Inferior parietal cortex (tissue), 1 donor: ENCODE data around the gene ETV6.

Source experiments
- DNase-seq: peaks from one replicate; pipeline ENCODE4 v3.0.0-alpha.2; 2016; ENCODE audit errors: extremely low spot score

The ETV6 gene

DNA sequence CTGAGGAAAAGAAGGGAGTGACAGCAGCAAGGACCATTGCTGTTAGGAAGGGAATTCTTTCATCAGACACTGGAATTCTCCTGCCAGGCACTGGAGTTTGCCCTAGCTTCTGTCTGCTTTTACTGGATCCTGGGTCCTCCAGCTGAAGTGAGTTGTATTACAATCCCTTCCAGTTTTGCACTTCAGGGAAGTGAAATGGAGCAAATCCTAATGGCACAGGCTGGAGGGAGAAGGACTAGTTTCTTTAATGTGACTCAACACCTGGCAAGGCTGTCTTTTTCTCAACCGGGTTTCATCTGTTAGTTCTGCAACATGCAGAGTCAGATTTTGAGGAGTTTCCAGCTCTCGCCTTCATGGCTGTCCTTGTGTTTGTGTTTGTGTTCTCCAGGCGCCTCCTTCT, 45.8 kb downstream of the ETV6 start:
- DNase-seq = no peak

- DNase-seq = no peak
Observed at GRCh38 chr12:11696084-11696483, 46.6 kb downstream of the ETV6 start.

- no peak for DNase-seq
Observed at GRCh38 chr12:11697131-11697530, 47.7 kb downstream of the ETV6 start.

GRCh38 chr12:11697670-11698387, 48.4 kb downstream of the ETV6 start:
- no peak for DNase-seq

DNA sequence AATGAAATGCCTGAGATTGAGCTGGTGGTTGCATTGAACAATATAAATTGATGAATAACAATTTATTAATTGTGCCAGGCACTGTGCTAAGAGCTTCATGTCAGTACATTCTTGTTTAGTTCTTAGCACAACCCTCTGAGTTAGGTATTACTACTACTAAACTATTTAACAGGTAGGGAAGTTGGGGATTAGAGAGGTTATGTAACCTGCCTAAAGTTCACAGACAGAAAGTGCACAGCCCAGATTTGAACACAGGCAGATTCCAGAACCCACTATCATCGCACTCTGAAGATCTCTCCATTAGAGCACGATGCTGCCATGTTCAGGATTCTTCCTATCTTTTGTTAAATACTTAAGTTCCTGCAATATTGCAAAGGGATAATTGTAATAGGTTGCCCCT, 49.3 kb downstream of the ETV6 start:
- no peak for DNase-seq

DNA sequence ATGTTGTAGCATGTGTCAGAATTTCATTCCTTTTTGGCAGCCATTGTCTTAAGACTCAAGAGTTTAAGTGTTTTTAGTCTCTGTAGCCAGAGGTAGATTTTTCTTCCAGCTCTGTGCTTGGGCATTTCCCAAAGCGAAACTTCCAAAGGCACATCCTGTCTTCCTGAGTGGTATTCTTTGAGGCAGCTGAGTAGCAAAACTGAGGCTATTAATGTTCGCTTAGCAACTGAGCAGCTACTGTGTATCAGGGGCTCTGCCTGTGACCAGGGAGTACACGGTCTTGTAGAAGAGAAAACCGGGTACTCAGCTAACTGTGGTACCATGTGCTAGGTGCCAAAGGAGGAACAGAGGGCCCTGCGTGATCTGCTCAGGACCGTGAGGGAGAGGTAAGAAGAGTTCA, 52.0 kb downstream of the ETV6 start:
- DNase-seq = no peak

DNA sequence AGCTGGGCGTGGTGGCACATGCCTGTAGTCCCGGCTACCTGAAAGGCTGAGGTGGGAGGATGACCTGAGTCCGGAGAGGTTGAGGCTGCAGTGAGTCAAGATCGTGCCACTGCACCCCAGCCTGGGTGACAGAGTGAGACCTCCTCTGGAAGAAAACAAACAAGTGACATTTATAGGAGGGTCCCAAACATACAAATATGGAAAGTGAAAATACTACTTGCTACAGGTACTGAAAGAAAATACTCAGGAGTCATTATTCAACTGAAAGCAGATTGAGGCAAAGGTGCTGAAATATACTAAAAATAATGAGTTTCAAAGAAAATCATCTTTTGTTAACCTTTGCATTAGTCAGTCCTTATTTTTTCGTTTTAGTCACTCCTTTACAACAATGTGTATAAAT, 53.5 kb downstream of the ETV6 start:
- no peak for DNase-seq

GRCh38 chr12:11703378-11703777, 53.9 kb downstream of the ETV6 start:
- DNase-seq = no peak

DNA sequence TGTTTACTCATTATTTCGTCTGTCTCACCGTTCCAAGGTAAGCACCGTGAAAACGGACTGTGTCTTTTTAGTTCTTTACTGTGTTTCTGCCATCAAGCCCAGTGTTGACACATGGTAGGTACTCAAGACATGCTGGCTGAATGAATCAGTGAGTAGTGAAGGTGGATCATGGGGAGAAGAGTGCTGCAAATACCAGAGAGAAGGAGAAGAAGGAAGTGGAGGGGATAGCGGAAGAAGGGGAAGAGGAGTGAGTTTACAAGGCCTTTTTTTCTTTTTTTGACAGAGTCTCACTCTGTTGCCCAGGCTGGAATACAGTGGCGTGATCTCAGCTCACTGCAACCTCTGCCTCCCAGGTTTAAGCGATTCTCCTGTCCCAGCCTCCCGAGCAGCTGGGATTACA, 54.6 kb downstream of the ETV6 start:
- no peak for DNase-seq

DNA sequence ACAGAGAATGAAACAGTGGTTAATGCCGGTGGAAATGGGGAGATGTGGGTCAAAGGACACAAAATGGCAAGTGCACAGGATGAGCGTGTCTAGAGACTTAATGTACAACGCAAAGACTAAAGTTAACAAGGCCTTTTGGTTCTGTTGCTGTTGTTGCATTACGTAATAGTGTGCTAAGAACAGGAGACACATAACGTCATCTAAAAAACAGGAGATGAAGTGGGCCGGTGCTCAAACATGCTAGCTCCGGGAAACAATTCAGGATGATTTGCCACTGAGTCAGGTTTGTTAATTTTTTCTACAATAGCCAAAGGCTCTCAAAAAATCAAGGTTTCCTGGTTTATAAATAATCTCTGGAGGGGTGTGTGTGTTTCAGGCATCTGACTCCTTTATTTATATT, 55.5 kb downstream of the ETV6 start:
- DNase-seq = no peak

DNA sequence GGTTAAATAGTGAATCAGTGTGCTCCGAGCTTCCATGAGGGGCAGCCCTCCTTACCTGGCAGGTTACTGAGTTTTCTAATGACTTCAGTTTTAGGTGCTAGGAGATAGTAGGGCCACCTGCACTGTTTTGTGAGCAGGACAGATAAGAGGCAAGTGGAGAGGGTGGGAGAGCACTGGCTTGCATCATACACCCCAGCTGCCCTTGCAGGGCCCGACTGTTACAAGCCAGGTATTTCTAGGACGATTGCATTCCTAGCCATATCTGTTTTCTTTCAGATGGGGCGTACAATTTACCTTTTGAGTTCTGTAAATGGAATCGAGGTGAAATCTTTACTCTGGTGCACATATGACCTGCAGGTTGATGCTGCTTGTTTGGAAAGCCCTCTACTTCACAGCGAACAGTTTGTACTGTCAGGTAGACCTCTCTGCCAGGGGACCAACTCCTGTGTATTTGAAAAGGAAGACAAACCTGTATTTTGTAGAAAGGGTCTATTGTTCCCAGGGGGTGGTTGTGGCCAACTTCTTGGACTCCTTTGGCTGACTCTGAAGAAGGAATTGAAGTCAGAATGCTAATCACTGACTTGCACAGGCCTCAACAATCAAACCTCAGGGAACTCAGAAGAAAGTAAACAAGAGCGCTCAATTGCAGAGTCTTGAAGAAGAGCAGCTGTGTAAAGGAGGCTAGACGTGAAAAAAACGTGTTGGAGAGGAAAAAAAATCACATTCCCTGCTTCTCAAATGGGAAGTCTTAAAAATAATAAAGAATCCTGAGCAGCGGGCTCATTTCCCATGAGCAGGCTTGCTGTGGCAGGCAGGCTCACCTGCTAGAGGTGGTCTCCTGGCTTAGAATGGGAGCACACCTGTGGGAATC, 57.3 kb downstream of the ETV6 start:
- no peak for DNase-seq

DNA sequence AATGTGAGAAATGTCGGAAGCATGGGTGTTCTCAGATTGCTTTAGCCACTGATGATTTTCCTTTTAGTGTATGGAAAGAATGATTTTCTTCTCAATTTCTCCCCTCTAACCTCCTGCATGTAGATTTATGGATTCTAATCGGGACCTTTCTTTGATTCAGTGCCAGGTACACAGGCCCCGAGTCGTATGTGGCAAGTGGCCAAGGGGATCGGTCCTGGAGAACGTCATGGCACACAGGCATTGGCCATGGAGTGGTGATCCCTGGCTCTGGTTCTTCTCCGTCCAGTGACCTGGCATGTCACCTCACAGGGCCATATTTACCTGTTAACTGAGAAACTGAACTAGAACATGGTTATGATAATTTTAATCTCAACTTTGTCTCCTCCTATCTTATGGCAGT, 58.1 kb downstream of the ETV6 start:
- DNase-seq = no peak

DNA sequence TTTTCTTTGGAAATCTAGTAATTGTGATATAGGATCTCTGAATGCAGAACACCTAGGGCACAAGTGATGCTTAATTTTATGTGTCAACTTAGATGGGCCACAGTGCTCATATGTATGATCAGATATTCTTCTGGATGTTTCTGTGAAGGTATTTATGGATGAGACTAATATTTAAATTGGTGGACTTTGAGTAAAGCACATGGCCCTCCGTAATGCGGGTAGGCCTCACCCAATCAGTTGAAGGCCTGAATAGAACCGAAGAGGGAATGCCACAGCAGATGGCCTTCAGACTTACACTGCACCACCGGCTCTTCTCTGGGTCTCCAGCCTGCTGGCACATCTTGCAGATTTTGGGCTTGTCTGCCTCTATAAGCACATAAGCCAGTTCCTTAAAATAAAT, 60.0 kb downstream of the ETV6 start:
- DNase-seq = no peak

DNA sequence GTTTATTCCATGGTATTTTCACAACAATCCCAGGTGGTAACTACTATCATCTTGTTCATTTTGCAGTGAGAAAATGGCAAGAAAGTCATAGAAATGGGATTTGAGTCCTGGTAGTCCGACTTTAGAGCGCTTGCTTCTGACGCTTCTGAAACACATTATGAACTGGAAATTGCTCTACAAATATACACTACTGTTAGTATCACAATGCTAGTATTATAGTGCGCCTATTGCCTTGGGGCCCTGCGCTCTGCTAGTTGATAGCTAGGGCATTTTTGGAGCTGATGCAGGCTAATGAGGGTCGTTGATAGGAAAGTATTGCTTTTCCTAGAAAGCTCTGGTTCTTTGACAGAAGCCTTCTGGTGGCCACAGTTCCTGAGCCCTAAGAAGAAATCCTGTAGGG, 61.0 kb downstream of the ETV6 start:
- no peak for DNase-seq

GRCh38 chr12:11710906-11711305, 61.4 kb downstream of the ETV6 start:
- DNase-seq = no peak

DNA sequence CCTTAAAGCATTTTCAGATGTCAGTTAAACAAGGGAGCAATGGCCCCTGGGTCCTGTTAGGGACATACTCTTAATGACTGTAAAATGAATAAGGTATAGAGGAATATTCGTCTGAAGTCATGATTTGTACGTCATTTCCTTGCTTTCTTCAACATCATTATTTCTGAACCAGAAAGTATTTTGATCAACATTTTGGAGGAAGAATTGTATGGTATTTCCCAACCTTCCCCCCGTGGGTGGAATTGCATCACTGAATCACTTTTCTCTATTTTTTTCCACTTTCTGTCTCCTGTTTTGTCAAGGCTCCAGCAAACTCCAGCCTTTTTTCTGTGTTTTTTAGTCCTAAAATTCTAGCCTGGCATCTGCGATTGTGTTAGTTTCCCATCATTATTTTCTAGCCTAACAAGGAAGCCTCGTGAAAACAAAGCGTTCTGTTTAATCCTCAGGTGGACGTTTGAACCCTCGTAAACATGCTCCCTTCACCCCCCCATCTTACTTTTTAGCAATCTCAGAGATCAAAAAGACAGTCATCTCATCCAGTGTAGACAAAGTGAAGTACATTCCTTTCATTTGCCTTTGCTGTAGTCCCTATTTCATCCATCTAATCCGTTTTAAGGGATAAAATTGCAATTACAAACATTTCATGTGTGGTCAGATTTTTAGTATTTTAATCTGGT, 62.3 kb downstream of the ETV6 start:
- peak; percentile 60 for DNase-seq

DNA sequence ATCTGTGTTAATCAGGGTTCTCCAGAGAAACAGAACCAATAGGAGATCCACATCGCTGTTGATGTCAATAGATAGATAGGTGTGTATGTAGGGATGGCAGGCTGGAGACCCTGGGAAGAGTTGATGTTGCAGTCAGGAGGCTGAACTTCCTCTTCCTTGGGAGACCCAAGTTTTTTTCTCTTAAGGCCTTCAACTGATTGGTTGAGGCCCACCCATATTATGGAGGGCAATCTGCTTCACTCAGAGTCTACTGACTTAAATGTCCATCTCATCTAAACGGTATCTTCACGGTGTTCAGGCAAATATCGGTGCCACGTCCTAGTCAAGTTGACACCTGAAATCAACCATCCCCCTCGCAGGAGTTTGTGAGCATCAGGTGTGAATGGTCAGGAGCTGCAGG, 63.0 kb downstream of the ETV6 start:
- DNase-seq = no peak

DNA sequence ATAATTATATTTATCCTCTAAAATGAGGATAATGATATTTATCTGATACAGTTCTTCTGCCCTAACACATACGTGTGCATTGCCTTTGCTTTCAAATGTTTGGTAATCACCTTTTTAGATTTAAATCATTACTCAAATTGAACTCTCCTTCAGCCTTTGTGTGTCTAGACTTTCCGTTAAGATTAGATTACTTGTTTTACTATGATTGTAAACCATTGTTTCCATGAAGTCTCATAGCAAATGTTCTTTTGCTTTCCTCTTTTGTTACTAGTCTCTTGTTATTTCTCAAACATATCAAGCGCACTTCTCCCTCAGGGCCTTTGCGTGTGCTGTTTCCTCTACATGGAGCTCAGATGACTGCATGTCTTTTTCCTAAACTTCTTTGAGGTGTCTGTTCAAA, 63.7 kb downstream of the ETV6 start:
- DNase-seq = no peak

GRCh38 chr12:11714626-11715025, 65.2 kb downstream of the ETV6 start:
- DNase-seq = no peak

- DNase-seq = no peak
Observed at GRCh38 chr12:11715621-11716020, 66.1 kb downstream of the ETV6 start.

DNA sequence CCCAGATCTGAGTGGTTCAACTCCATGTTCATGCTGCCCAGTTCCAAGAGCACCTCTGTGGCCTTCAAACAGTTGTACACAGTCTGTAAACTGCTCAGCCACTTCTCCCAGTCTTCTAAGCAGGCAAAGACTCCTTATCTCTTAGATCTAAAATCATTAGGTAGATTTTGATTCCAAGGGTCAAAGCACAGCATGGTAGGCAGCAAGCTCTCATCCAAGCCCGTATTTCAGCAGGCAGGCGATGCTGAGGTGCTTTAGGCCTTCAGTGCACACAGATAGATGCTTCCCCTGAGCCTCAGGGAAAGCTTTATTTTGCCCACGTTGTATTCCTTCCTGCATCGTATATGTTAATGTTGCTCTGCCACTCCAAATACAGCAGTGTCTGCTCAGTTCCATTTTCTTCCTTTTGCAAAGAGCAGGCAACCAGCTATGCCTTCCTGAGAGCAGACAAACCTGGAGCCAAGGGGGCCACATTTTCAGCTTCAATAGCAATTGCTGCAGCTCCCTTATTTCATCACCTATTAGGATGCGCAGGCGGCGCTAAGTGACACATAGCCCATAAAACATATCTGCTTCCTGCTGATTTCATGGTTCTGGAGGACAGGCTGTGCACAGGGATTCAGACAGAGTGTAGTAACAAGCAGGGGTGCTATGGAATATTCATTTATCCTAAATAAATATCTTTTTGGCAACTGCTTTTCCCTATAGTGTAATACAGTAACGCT, 67.5 kb downstream of the ETV6 start:
- no peak for DNase-seq

GRCh38 chr12:11717519-11717961, 68.1 kb downstream of the ETV6 start:
- DNase-seq = no peak
